Ovary (tissue), 9 donors: ENCODE results near the gene TCFL5. TPM values are rescaled to one million over a fixed set of nuclear protein-coding genes. Genes with fewer than 3 reads are reported as not detected.
A peak's percentile ranks its signal among the peaks of the same experiment; 100 is the strongest.

Source experiments
- DNase-seq, 5 donors: peaks; one replicate each; pipeline ENCODE4 v3.0.0-alpha.2; 2019 to 2020
- H3K27ac ChIP-seq, 2 donors: fragments of 200-600 bp; one replicate each; pipeline versions ENCODE4 v1.5.1 to v1.8.0; 2019 to 2022
- H3K27me3 ChIP-seq: fragments of 200-600 bp; one replicate; pipeline ENCODE4 v1.8.0; 2022
- H3K36me3 ChIP-seq: fragments of 200-600 bp; sonication (generic); one replicate; pipeline ENCODE4 v1.5.1; 2019
- H3K4me1 ChIP-seq: one replicate; pipeline ENCODE4 v1.8.1; 2013; ENCODE audit warnings: mild to moderate bottlenecking, moderate library complexity; ENCODE audit not compliant: insufficient read depth
- H3K4me3 ChIP-seq: fragments of 200-600 bp; sonication (generic); one replicate; pipeline ENCODE4 v1.5.1; 2017
- H3K9me3 ChIP-seq, 2 donors: fragments of 200-600 bp in 1 of 2; sonication (generic) in 1 of 2; one replicate each; pipeline versions ENCODE4 v1.5.1 to v1.8.1; 2013 to 2019; ENCODE audit warnings: mild to moderate bottlenecking in 1 of 2, moderate library complexity in 1 of 2
- CTCF ChIP-seq, 3 donors: fragments of 450-650 bp in 2 of 3; fragments of 200-600 bp in 1 of 3; IDR thresholded peaks; one replicate each; pipeline versions ENCODE4 v1.5.1 to v1.8.0; 2016 to 2022; ENCODE audit warnings: antibody characterized with exemption in 3 of 3, mild to moderate bottlenecking in 1 of 3
- EP300 ChIP-seq: sonication (generic); formaldehyde crosslinking; IDR thresholded peaks from one replicate; pipeline ENCODE4 v1.6.1; 2017; ENCODE audit warnings: antibody characterized with exemption
- POLR2A ChIP-seq: fragments of 450-650 bp; IDR thresholded peaks from one replicate; pipeline ENCODE4 v1.6.1; 2017; ENCODE audit warnings: antibody characterized with exemption, mild to moderate bottlenecking, moderate library complexity
- WGBS, 3 donors: extraction: QIAGEN DNeasy Blood & Tissue Kit in 1 of 3; methylation state at CpG; one replicate each; pipeline versions ENCODE4 v1.1.5 to v1.1.7; 2013 to 2017; 5-methylcytosine and 5-hydroxymethylcytosine counted together
- intact Hi-C, 4 donors: fragments of 100-400 bp; cut with DNase I; formaldehyde crosslinking; loops; one replicate each; pipeline versions ENCODE4 v1.11.0 to v1.15.1; 2022 to 2023
- polyA plus RNA-seq, 2 donors: library from polyadenylated mRNA; stranded (reverse); fragments of 200-250 nt in 1 of 2; fragments of 350-450 nt in 1 of 2; fragmentation: Illumina TruSeq in 1 of 2; extraction: RNeasy Lipid Tissue Mini Kit (QIAGEN cat#74804) in 1 of 2; gene quantifications; one replicate each; pipeline ENCODE4 v1.2.3, GENCODE V29; 2013 to 2014
- total RNA-seq, 7 donors: library from RNA; depleted of rRNA in 2 of 7; stranded (reverse); fragments of >200 nt in 2 of 7; fragmentation: NEBNext Ultra II Directional in 3 of 7; extraction: Animal tissue kit (Norgen Biotek cat#: 25700) in 3 of 7; gene quantifications; one replicate each; pipeline versions ENCODE4 v1.1.0 to v1.2.4, GENCODE V29; 2016 to 2023
- donor health status: DM: no; HTN: no; CAD: no; lungs with moderate emphysema.
- donor health status: DM: no; HTN: no; CAD: no.
- donor health status: Bipolar disorder and iron deficiency.
- donor health status: DM: yes; HTN: yes; CAD: no.
- donor health status: DM: no; HTN: no; CAD: no.
- donor health status: DM: yes; HTN: yes; CAD: no.

TCFL5 gene
- total and polyA plus RNA-seq, 9 donors = 8.1 to 17.9 (median 12.3) TPM

GRCh38 chr20:62840244-62841197 is 21.1 kb downstream of the TCFL5 start:
- WGBS, 3 donors = 69 to 74% (median 70%) methylated on average over 45 of the region's 45 CpGs
- intact Hi-C loops = no loop called here
- Histone ChIP-seq H3K27me3 (no peaks in the 10 kb centered on the region), H3K9me3 (no peaks in the 10 kb centered on the region), H3K36me3 (no peaks in the 10 kb centered on the region), H3K4me1 (no peaks in the 10 kb centered on the region), H3K27ac (no peak overlapping the region), H3K4me3 (no peak overlapping the region)
- TF ChIP-seq CTCF (IDR thresholded peaks at IDR 0.05) (no peak), EP300 (no peak), POLR2A (no peak)
- DNase-seq = peak in 1 of 5 donors; percentile 11

GRCh38 chr20:62839816-62840215 is 21.8 kb downstream of the TCFL5 start:
- Histone ChIP-seq H3K36me3 (no peaks in the 10 kb centered on the region), H3K27me3 (no peaks in the 10 kb centered on the region), H3K4me1 (no peaks in the 10 kb centered on the region), H3K9me3 (no peaks in the 10 kb centered on the region), H3K27ac (no peak overlapping the region), H3K4me3 (no peak overlapping the region)
- TF ChIP-seq EP300 = no peak
- no peak for TF ChIP-seq POLR2A
- TF ChIP-seq CTCF (IDR thresholded peaks at IDR 0.05) = no peak
- no peak for DNase-seq
- 82 to 94% (median 87%) methylated on average over 11 of the region's 11 CpGs for WGBS, 3 donors
- intact Hi-C loops = no loop called here

GRCh38 chr20:62839261-62839660 is 22.4 kb downstream of the TCFL5 start:
- H3K4me1 ChIP-seq = no peaks in the 10 kb centered on the region
- DNase-seq = no peak
- H3K9me3 ChIP-seq = no peaks in the 10 kb centered on the region
- H3K27me3 ChIP-seq = no peaks in the 10 kb centered on the region
- H3K4me3 ChIP-seq = no peak overlapping the region
- WGBS, 3 donors = 86 to 94% (median 94%) methylated on average over 8 of the region's 8 CpGs
- TF ChIP-seq POLR2A = no peak
- TF ChIP-seq CTCF (IDR thresholded peaks at IDR 0.05) = no peak
- no peak for TF ChIP-seq EP300
- intact Hi-C loops = no loop called here
- no peak overlapping the region for H3K27ac ChIP-seq
- no peaks in the 10 kb centered on the region for H3K36me3 ChIP-seq

- peak in 1 of 5 donors; percentile 17 for DNase-seq
- Histone ChIP-seq H3K36me3 (no peaks in the 10 kb centered on the region), H3K27ac (no peak overlapping the region), H3K9me3 (no peaks in the 10 kb centered on the region), H3K4me3 (no peak overlapping the region), H3K27me3 (no peaks in the 10 kb centered on the region), H3K4me1 (no peaks in the 10 kb centered on the region)
- intact Hi-C loops = no loop called here
- 84 to 89% (median 88%) methylated on average over 27 of the region's 27 CpGs for WGBS, 3 donors
- TF ChIP-seq CTCF (IDR thresholded peaks at IDR 0.05) (no peak), EP300 (no peak), POLR2A (no peak)
These were observed 23.3 kb downstream of the TCFL5 start for GRCh38 chr20:62838128-62838891.
